ENCODE data around the gene TYW5.

The TYW5 gene

DNA sequence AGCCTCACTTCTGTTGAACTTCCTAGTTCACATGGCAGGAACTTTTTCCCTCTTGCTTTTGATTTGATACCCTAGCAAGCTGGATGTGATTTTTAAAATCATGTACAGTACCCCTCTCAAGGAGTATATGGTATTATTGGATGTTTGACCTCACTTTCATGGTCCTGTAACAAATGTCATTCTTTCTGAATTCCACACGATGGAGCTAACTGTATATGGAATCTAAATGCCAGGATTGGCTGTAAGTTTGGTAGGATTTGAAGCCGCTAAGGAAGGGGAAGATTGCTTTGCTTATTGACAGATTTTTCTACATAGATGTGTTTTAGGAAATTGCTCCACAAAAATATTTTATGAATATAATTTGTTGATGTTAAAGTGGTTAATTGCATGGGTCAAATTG lies 18.4 kb upstream of the TYW5 start:
- DNase-seq (ENCODE audit: low spot score) = peak; percentile 66

DNA sequence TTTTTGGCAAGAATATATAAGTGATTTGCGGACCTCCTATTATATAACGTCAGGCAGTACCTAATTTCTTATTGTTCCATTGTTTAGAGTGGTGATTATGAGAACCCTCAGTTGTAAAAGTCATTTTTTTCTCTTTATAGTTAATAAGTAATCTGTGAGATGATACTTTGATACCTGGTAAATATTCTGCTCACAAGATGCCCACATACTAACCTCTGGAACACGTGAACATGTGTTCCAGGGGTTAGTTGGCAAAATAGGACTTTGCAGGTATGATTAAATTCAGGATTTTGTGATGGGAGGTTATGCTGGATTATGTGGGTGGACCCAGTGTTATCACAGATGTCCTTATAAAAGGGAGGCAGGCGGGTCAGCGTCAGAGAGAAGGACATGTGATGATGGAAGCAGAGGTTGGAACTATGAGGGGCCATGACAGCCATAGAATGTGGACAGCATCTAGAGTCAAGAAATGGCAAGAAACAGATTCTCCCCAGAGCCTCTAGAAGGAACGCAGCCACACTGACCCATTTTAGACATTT lies 16.9 kb upstream of the TYW5 start:
- no peak for DNase-seq (ENCODE audit: low spot score)

DNA sequence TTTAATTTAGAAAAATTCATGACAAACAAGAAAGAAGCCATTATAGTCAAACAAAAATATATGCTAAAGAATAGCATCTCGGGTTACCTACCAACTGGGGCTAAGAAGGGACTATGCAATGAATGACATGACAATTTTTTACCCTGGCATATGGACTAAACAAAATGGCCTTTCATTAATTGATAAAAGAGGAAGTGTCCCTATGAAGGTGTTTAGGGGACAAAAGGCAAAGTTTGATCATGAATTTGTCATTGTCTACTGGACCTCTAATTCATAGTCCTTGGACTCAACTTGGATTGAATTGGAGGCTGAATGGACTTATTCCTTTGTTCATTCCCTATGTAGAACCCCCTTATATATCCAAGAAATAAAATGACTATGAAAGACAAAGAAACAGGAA lies 12.8 kb upstream of the TYW5 start:
- DNase-seq (ENCODE audit: low spot score) = no peak

DNA sequence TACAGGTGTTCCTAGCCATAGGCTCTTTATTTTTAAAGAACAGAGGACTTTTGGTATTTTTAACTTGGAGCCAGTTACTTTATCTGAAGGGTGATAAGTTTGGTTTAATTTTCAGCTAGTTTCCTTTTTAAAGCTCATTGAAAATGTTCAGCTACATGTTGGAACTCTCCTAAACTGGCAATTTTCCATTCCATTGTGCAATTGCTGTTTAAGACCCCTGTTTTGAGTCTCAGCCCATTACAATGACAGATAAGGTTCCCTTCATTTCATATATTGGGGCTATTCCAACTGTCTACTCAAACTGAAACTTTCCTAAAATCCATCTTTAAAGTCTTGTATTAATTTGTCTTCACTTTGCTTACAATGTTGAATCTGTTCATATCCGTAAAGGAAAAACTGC lies 11.7 kb upstream of the TYW5 start:
- no peak for DNase-seq (ENCODE audit: low spot score)

DNA sequence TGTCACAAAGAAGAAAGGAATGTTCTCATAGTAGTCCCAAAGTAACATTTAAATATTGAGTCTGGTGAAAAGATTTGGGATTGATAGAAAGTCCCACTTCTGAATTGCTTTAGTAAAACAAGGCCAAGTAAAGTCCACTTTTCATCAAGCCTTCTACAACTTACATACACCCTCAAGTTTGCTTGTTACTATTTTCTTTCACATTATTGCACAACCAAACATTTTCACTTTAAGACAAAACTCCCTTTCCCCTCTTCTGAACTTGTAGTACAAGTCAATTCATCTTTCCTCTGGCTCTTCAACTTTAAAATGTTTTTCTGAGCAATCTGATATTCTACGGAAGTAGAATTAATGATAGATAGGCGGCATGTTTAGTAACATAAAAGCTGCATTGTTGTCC lies 11.1 kb upstream of the TYW5 start:
- DNase-seq (ENCODE audit: low spot score) = no peak

DNA sequence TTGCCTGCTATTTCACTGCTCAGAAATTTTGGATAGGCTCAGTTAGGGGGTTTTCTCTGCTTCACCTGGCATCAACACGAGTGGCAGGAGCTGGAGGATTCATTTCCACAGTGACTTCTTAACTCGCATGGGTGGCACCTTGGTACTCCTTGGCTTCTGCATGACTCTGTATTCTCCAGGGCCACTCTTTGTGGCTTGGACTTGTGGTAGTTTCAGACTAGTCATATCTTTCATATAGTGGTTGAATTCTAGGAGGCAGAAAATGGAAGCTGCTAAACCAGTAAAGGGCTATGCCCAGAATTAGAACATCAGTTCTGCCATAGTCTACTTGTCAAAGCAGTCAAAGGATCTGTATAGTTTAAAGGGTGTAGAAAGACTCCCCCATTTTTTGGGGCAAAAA lies 6.9 kb upstream of the TYW5 start:
- DNase-seq (ENCODE audit: low spot score) = no peak

DNA sequence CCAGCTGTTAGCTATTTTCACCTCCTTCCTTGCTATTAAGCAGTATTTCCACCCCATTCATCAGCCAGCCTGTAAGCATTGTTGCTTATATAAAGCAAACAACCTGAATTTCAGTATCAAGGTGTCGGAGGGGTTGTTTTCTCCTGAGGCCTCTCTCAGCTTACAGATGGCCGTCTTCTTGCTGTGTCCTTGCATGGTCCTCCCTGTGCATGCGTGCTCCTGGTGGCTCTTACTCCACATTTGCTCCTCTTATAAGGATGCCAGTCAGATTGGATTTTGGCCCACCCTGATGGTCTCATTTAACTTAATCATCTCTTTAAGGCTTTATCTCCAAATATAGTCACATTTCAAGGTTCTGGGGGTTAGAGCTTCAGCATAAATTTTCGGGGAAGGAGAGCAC lies 2.7 kb upstream of the TYW5 start:
- DNase-seq (ENCODE audit: low spot score) = no peak

DNA sequence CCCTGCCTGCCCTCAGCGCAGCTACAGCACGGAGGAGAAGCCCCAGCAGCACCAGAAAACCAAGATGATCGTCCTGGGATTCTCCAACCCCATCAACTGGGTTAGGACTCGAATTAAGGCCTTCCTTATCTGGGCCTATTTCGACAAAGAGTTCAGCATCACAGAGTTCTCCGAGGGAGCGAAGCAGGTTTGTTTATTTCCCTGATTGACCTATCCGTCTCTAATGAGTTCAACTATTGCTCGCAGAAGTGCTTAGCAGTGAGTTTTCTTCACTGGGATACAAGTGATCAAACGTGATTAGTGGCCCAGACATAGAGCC lies 730 bp upstream of the TYW5 start:
- DNase-seq (ENCODE audit: low spot score) = no peak

DNA sequence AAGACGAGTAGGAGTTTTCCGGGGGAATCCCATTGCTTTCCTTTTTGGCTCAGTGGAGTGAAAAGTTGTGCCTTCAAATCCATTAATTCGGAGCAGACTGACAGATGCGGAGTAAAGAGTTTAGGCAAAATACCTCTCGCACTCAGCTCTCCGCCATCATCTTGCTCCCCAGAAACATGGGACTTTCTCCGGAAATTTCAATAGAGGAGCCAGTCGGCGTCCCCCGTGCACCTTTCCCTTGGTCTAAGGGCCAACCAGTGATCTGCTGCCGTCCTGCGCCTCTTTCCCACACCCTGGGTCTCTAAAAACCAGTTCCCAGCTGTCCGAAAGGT lies 318 bp downstream of the TYW5 start:
- DNase-seq (ENCODE audit: low spot score) = no peak

DNA sequence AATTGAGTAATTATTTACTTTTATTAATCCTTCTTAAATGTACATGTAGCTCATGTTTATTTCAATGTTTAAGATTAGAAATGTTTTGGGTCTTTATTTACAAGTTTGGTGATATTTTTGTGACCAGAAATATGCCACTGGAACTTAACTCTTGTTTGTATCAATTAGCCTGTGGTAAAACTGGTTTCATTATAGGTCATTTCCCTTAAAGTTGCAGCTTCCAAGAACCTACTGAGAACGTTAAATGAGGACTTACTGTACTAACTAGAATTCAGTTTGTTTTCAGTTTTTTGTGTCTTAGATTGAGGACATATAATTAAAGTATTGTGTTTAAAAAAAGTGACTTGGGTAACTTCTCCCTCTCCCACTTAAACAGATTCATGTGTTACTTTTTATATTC lies 4.3 kb downstream of the TYW5 start:
- no peak for DNase-seq (ENCODE audit: low spot score)

DNA sequence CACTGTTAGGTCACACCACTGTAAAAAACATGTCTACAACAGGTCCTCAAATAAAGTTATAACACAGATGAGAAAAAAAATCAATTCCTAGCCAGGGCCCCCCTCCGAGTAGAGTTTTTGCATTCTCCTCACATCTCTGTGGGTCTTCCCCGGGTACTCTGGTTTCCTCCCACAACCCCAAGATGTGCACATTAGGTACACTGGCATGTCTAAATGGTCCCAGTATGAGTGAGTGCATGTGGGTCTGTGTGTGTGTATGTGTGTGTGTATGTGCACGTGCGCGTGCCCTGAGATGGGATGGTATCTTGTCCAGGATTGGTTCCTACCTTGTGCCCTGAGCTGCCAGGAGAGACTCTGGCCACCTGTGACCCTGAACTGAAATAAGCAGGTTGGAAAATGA lies 4.9 kb downstream of the TYW5 start:
- no peak for DNase-seq (ENCODE audit: low spot score)

DNA sequence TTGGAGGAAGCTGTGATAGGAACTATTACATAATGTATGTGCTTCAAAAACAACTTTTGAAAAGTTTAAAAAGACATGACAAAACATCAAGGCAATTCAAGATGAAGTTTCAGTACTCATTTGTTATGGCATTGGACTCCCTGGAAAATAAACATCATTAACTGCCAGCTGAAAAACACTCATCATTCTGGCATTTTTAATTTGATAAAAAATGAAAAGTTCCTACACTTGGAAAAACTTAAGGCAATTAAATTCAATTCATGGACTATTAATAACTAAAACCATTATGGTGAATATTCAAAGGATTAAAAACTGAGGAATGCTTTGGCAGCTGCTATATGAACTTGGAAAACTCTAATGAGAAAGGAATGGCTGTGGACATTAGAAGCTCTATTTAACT lies 8.5 kb downstream of the TYW5 start:
- DNase-seq (ENCODE audit: low spot score) = no peak

DNA sequence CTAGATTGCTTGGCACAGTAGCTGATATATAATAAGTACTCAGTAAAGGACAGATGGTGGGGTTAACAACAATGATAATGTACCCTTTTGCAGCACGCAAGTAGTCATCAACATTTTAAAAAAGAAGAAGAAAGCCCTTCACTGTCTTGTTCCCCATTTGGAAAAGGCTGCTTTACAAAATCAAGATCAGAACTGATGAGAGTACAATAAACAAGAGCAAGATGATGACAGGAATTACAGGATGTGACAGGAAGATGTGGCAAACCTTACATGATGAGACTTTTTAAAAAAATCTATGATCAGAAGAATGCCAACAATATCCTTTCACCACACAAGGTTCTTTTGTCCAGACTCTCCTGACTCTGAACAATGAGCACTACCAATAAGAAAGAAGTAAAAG lies 9.1 kb downstream of the TYW5 start:
- no peak for DNase-seq (ENCODE audit: low spot score)

DNA sequence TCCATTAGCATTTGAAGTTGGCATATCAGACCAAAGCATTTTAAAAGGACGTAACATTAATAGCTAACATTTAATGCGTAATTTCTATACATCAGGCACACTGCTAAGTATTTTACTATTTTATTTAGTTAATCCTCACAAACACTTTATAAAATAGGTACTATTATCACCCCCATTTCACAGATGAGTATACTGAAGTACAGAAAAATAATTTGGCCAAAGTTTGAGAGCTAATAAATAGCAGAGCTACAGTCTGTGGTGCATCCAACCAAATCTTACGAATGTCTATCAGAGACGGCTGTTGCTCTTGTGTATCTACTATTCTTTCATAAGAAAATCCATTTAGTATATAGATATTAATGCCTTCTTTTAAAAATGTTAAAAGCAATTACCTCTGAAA lies 11.9 kb downstream of the TYW5 start:
- DNase-seq (ENCODE audit: low spot score) = no peak

DNA sequence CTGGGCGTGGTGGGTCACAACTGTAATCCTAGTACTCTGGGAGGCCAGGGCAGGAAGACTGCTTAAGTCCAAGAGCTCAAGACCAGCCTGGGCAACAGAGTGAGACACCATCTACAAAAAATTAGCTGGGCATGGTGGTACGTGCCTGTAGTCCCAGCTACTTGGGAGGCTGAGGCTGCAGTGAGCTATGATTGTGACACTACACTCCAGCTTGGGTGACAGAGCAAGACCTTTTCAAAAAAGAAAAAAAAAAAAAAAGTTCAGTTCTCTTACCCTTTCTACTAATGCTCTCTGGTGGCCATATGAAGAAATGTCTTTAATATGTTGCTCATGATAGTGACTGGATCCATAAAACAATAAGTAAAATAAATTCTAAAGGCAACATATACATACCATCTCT lies 14.9 kb downstream of the TYW5 start:
- DNase-seq (ENCODE audit: low spot score) = no peak

DNA sequence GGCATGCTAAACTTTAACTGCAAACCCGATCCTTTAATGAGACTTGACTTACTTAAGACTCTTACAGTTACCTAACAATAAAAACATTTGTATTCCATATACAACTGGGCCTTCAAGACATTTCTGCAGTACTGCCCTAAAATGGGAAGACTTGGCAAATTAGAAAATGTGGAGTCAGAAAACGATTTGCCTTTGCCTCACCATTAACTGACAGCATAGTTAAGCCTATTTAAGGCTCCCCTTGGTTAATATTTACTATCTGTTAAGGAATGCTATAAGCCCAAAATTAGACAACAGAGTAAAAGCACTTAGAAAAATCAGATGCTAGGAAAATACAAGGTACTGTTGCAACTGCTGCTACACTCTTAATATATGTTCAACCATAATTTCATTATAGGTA lies 18.7 kb downstream of the TYW5 start:
- DNase-seq (ENCODE audit: low spot score) = no peak

DNA sequence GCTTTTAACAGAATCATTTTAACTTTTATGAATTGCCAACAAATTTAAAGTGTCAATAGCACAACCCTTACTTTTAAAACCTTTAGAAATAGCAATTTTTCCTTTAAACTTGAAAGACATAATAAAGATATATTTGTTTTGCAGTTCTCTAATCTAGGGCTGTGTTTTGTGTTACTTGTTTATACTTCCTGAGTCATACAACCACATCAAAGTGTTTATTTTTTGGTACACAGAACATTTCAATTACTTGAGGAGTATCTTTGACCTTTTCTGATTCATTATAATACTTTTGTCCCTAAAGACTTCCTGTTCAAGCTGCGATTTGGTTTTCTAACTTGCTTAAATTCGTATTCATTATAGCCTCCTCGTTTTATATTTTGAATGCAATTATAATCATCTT lies 21.8 kb downstream of the TYW5 start:
- DNase-seq (ENCODE audit: low spot score) = peak; percentile 59

DNA sequence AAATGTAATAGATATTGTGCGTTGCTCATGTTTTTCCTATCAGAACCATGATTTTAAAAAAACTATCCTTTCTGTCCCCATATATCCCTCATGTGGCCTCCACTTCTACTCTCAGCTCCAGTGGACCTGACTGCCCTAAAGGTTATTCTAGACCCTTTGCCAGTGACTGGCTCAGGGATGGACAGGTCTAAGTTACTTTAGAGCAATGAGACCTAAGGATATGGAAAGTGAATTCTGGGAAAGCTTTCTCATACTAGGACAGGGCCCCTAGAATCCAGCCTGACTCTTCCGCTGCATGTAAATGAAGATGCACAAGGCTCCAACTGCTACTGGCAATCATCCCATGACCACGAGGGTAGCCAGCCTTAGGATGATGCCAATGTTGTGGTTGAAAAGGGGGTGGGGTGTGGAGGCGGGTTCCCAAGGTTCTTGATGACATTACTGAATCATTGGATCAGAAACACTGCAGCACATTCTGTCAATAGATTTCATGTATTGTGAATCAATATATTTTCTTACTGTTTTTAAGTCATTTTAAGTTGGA lies 22.9 kb downstream of the TYW5 start:
- DNase-seq (ENCODE audit: low spot score) = no peak

DNA sequence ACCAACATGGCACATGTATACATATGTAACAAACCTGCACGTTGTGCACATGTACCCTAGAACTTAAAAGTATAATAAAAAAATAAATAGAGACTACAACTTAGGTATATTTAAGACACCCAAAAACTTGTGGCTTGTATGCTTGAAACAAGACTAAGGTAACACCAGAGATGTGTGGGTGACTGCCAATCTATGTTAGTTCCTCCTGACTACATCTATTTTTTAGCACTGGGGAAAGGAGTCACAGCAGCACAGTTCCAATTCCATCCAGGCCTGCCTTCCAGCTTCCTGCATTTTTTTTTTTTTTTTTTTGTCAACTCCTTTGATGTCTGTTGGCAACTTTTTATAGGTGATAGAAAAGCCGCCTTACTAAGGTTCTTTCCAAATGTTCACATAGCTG lies 26.0 kb downstream of the TYW5 start:
- DNase-seq (ENCODE audit: low spot score) = no peak

DNA sequence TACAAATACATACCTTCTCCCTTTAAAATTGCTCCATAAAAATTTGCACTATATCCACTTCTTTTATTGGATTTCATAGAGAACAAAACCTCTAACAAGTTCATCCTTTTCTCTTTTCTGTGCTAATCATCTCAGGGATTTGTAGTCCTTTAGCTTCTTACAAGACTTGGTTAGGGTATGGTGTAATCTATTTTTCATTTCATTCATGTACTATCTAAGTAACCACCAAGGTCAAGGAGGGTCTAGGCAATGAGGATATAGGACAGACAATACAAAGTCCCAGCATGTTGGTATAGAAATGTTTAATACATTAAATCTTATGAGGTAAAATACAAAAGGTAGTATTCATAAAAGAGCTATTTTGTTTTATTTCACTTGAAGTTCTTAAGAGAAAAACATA lies 26.7 kb downstream of the TYW5 start:
- no peak for DNase-seq (ENCODE audit: low spot score)

DNA sequence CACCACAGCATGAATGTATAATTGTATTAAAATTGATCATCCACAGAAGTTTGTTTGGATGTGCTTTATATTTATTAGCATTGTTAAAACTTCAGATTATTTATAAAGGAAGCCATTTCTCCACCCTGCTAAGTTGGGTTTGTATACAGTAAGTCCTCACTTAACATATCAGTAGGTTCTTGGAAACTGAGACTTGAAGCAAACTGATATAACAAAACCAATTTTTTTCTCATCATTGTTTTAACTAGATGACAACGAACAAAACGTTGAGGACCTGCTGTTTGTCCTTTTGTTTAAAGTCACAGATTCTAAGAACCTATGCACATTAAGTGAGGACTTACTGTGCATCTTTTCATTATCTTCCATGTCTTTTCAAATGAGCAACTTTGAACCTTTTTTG lies 27.1 kb downstream of the TYW5 start:
- DNase-seq (ENCODE audit: low spot score) = no peak

DNA sequence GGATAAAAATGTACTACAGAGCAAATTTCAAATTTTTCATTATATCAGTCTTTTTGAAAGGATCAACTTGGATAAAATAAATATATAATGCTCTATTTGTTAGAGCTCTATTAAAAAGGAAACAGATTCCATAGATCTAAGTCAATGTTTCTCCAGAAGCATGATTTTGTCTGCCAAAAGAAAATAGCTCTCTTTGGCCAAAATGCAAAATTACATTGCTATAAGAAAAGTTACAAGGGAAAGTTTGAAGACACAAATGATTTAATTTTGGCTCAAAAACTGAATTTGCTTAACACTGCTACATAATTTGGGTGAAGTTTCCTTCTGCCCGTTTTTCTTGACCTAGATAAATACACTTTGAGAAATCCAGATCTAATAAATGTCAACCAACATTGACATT lies 28.5 kb downstream of the TYW5 start:
- no peak for DNase-seq (ENCODE audit: low spot score)

DNA sequence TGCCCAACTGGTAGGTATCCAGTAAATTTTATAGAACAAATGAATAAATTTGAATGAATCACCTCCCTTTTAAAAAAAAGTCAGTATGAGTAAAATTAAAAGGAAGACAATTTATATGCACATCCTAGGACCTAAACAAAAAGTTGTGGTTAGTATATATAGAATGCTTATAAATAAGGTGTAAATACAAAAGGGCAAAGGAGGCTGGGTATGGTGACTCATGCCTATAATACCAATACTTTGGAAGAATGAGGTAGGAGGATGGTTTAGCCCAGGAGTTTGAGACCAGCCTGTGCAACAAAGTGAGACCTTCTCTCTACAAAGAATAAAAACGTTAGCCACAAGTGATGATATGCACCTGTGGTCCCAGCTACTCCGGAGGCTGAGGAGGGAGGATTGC lies 31.4 kb downstream of the TYW5 start:
- no peak for DNase-seq (ENCODE audit: low spot score)

DNA sequence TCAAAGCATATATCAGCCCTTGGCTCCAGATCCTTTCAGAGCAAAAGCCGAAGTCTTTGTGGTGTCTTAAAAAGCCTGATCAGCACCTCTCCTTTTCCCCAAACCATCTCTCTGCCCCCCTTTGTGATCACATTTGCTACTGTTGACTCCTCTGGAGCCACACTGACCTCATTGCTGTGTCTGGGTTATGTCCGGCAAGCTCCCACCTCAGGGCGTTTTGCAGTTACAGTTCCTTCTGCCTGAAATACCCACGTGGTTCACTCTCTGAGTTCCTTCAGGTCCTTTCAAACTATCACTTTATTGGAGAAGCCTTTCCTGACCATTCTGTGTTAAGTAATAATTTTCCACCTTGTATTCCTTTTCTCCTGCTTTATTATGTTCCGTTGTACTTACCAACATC lies 32.4 kb downstream of the TYW5 start:
- no peak for DNase-seq (ENCODE audit: low spot score)

DNA sequence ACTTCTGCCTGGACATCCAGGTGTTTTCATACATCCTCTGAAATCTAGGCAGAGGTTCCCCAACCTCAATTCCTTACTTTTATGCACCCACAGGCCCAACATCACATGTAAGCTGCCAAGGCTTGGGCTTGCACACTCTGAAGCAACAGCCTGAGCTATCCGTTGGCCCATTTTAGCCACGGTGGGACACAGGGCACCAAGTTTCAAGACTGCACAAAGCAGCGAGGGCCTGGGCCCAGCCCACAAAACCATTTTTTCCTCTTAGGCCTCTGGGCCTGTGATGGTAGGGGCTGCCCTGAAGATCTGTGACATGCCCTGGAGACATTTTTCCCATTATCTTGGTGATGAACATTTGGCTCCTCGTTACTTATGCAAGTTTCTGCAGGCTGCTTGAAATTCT lies 38.3 kb downstream of the TYW5 start:
- DNase-seq (ENCODE audit: low spot score) = no peak
